GM12873 (cell line): ENCODE data around the gene KAZALD1.

Experiments used
- TF ChIP-seq, protein P1 (sequence below): IDR thresholded peaks from 2 replicates; pipeline ENCODE4 v1.5.1; 2012; ENCODE audit warnings: low read depth, mild to moderate bottlenecking, moderate library complexity, low read length, control low read depth; ENCODE audit not compliant: insufficient read depth; ENCODE audit errors: missing control alignments

KAZALD1 gene

DNA sequence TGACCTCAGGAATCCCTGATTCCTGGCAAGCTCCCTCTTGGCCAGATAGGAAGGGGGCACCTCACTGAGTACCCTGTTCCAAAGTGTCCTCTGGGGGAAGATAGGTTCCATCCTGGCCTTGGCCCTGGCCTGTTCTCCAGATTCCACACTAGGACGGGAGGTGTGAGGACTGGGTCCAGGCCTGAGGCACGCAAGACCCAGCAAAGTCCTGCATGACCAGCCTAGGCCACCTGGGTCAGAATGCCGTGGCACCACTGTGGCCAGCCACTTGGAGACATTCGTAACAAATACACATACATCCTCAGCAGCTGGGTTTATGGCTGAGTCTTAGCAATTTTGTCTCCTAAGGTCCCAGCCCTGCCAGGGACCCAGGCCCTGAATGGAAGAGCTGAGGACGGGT lies 46.0 kb downstream of the KAZALD1 start:
- TF ChIP-seq, protein P1, sequence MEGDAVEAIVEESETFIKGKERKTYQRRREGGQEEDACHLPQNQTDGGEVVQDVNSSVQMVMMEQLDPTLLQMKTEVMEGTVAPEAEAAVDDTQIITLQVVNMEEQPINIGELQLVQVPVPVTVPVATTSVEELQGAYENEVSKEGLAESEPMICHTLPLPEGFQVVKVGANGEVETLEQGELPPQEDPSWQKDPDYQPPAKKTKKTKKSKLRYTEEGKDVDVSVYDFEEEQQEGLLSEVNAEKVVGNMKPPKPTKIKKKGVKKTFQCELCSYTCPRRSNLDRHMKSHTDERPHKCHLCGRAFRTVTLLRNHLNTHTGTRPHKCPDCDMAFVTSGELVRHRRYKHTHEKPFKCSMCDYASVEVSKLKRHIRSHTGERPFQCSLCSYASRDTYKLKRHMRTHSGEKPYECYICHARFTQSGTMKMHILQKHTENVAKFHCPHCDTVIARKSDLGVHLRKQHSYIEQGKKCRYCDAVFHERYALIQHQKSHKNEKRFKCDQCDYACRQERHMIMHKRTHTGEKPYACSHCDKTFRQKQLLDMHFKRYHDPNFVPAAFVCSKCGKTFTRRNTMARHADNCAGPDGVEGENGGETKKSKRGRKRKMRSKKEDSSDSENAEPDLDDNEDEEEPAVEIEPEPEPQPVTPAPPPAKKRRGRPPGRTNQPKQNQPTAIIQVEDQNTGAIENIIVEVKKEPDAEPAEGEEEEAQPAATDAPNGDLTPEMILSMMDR, result no peak

DNA sequence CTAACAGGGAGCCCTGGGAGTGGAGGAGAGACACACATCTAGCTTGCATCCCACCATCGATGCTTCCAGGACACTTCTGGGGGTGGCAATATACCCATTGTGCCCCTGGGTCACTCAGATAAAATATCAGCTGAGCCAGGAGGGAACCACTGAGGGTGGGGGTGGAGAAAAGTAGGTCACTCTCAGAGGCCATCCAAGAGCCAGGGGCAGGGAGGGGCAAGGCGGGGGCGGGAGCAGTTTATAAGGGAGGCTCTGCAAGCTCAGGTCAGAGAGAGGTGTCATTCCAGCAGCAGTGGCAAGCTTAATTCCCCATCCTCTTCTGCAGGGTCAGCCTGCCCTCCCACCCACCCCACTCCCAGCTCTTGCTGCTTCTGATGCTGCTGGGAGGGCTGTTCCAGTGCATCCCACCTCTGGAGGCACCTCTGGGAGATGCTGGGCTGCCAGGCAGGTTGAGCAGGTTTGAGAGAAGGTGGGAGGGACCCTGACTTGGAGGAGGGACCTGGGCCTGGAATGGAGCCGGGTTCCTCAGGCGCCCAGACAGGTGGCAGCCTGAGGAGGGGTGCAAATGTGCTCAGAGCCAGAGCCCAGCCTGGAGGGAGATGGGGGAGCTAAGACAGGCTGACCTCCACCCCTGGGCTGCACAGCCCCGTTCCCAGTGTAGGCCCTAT lies 49.2 kb downstream of the KAZALD1 start:
- TF ChIP-seq, protein P1, result no peak

DNA sequence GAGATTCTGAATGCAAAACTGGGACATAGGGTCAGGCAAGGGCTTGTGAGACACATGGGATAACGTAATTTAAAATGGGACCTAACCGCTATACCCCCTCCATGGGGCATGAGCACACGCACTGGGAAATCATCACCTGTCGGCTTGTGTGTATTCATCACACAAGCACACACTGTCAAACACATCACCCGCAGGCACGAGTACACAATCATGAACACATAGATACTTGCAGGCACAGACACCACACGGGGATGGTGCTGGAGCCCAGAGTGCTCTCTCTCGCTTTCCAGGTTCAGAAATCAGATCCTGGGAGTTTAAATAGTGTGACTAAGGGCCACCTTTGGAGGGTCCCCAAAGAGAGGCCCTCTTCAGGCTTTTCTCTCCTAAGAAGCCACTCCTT lies 49.8 kb downstream of the KAZALD1 start:
- TF ChIP-seq, protein P1, result no peak

GRCh38 chr10:101112799-101113594 lies 51.2 kb downstream of the KAZALD1 start:
- TF ChIP-seq, protein P1, result no peak

- TF ChIP-seq, protein P1, result no peak
These were observed 52.2 kb downstream of the KAZALD1 start for GRCh38 chr10:101113890-101114403.

DNA sequence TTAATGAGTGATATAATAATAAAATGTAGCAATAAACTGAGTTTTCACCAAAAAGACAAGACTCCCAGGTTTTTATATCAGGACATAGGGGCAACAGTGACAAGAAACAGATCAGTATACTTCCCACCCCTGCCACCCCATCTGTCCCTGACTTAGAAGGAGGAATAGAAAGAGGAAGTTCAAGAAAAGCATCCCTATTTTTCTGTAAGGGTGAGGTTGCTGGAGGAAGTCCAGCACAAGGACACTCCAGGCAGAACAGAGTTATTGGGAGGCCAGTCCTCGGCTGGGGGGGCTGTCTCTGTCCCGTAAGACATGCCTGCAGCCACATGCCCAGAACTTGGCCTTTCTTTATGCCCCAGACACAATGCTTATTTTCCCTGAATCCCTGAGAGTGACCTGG lies 52.9 kb downstream of the KAZALD1 start:
- TF ChIP-seq, protein P1, result no peak
